Measurements from ENCODE around the gene PSORS1C2.

GRCh38 chr6:31114541-31114878 lies 24.4 kb downstream of the PSORS1C2 start, which contains the start of gene PSORS1C1:
- TF ChIP-seq CTCF (IDR thresholded peaks at IDR 0.05; ENCODE audit: insufficient read depth, low read length, poor library complexity, severe bottlenecking) (no peak), EZH2phosphoT487 (conservative IDR thresholded peaks at IDR 0.05; ENCODE audit: low read length) (no peak)

Measured in SU-DHL-6 (cell line).